MM.1S (cell line): ENCODE measurements around the gene SREBF1.

ENCODE experiments used
- DNase-seq: peaks from one replicate; pipeline ENCODE4 v3.0.0-alpha.2; 2015
- H2AFZ ChIP-seq: fragments of 300-600 bp; sonication (generic); 2 replicates; pipeline ENCODE4 v1.6.0; 2016; ENCODE audit warnings: antibody characterized with exemption, low read length
- H3F3A ChIP-seq: fragments of 300-600 bp; sonication (generic); 2 replicates; pipeline ENCODE4 v1.6.1; 2016; ENCODE audit warnings: mild to moderate bottlenecking, antibody characterized with exemption, low read length, moderate library complexity, mixed read lengths; ENCODE audit not compliant: insufficient read depth
- H3K27ac ChIP-seq: fragments of 300-600 bp; sonication (generic); 2 replicates; pipeline ENCODE4 v1.5.1; 2016; ENCODE audit warnings: mild to moderate bottlenecking, low read length
- H3K27me3 ChIP-seq: fragments of 300-600 bp; sonication (generic); replicated peaks from 2 replicates; pipeline ENCODE4 v1.6.0; 2016; ENCODE audit warnings: low read length; ENCODE audit not compliant: insufficient read depth
- H3K36me3 ChIP-seq: fragments of 300-600 bp; sonication (generic); replicated peaks from 2 replicates; pipeline ENCODE4 v1.6.1; 2016; ENCODE audit warnings: mild to moderate bottlenecking, low read length, mixed read lengths; ENCODE audit not compliant: insufficient read depth
- H3K4me1 ChIP-seq: fragments of 300-600 bp; sonication (generic); 2 replicates; pipeline ENCODE4 v1.6.1; 2016; ENCODE audit warnings: low read length, mixed read lengths
- H3K4me2 ChIP-seq: fragments of 300-600 bp; sonication (generic); 2 replicates; pipeline ENCODE4 v1.6.0; 2016; ENCODE audit warnings: low read depth, low read length
- H3K4me3 ChIP-seq: fragments of 300-600 bp; sonication (generic); 2 replicates; pipeline ENCODE4 v1.5.1; 2016; ENCODE audit warnings: low read length, mixed read lengths
- H3K79me2 ChIP-seq: fragments of 300-600 bp; sonication (generic); 2 replicates; pipeline ENCODE4 v1.6.1; 2016; ENCODE audit warnings: mixed run types, low read length, mixed read lengths
- H3K9ac ChIP-seq: fragments of 300-600 bp; sonication (generic); 2 replicates; pipeline ENCODE4 v1.6.1; 2016; ENCODE audit warnings: low read length, mixed read lengths
- H3K9me2 ChIP-seq: fragments of 300-600 bp; sonication (generic); replicated peaks from 2 replicates; pipeline ENCODE4 v1.6.1; 2016; ENCODE audit warnings: mild to moderate bottlenecking, low read length, mixed read lengths; ENCODE audit not compliant: insufficient read depth
- H3K9me3 ChIP-seq: fragments of 300-600 bp; sonication (generic); replicated peaks from 2 replicates; pipeline ENCODE4 v1.6.1; 2016; ENCODE audit warnings: mild to moderate bottlenecking, low read length, mixed read lengths; ENCODE audit not compliant: insufficient read depth
- H4K20me1 ChIP-seq: fragments of 300-600 bp; sonication (generic); 2 replicates; pipeline ENCODE4 v1.6.1; 2016; ENCODE audit warnings: mild to moderate bottlenecking, low read length, moderate library complexity, mixed read lengths; ENCODE audit not compliant: insufficient read depth
- CTCF ChIP-seq: fragments of 300-600 bp; sonication (generic); IDR thresholded peaks from 2 replicates; pipeline ENCODE4 v1.5.1; 2016; ENCODE audit warnings: antibody characterized with exemption, low read length, mixed read lengths
- EZH2 ChIP-seq: fragments of 300-600 bp; sonication (generic); optimal IDR thresholded peaks from 2 replicates; pipeline ENCODE3; 2017; ENCODE audit warnings: low read depth, mild to moderate bottlenecking, antibody characterized with exemption, low read length, mixed read lengths
- EZH2phosphoT487 ChIP-seq: fragments of 300-600 bp; sonication (generic); IDR thresholded peaks from 2 replicates; pipeline ENCODE4 v1.6.1; 2018; ENCODE audit warnings: antibody characterized with exemption, low read length

SREBF1 gene

GRCh38 chr17:17770632-17771044 is 66.1 kb downstream of the SREBF1 start:
- no peak overlapping the region for H3K4me2 ChIP-seq
- peaks cover 9% of the 10 kb centered on the region; the same call in 1 of the 2 replicates for H3K79me2 ChIP-seq
- H3K9me3 ChIP-seq: no peaks in the 10 kb centered on the region
- H3K27ac ChIP-seq: no peak overlapping the region
- H3K36me3 ChIP-seq: no peaks in the 10 kb centered on the region
- H3K9ac ChIP-seq: no peak overlapping the region
- no peak overlapping the region for H3K4me3 ChIP-seq
- DNase-seq: no peak
- H3F3A ChIP-seq: no peaks in the 10 kb centered on the region
- no peak overlapping the region for H2AFZ ChIP-seq
- H3K9me2 ChIP-seq: no peaks in the 10 kb centered on the region
- no peaks in the 10 kb centered on the region for H3K27me3 ChIP-seq
- no peak for TF ChIP-seq EZH2phosphoT487
- no peak for TF ChIP-seq EZH2
- no peak for TF ChIP-seq CTCF
- H3K4me1 ChIP-seq: no peaks in the 10 kb centered on the region
- no peaks in the 10 kb centered on the region for H4K20me1 ChIP-seq

- TF ChIP-seq CTCF: no peak
- no peak for TF ChIP-seq EZH2
- no peak for TF ChIP-seq EZH2phosphoT487
- no peak for DNase-seq
- H2AFZ ChIP-seq: no peak overlapping the region
- H3F3A ChIP-seq: no peaks in the 10 kb centered on the region
- H3K27ac ChIP-seq: no peak overlapping the region
- H3K4me3 ChIP-seq: no peak overlapping the region
- H3K4me1 ChIP-seq: no peaks in the 10 kb centered on the region
- no peaks in the 10 kb centered on the region for H4K20me1 ChIP-seq
- no peaks in the 10 kb centered on the region for H3K9me2 ChIP-seq
- no peak overlapping the region for H3K4me2 ChIP-seq
- H3K79me2 ChIP-seq: peaks cover 14% of the 10 kb centered on the region; the same call in 1 of the 2 replicates
- no peaks in the 10 kb centered on the region for H3K9me3 ChIP-seq
- H3K27me3 ChIP-seq: no peaks in the 10 kb centered on the region
- H3K36me3 ChIP-seq: no peaks in the 10 kb centered on the region
- H3K9ac ChIP-seq: no peak overlapping the region
Observed at GRCh38 chr17:17769869-17770631, 66.7 kb downstream of the SREBF1 start.

- Histone ChIP-seq H3K27ac (no peak overlapping the region), H2AFZ (no peak overlapping the region), H3K9ac (no peak overlapping the region), H3K4me3 (no peak overlapping the region), H3K79me2 (peaks cover 14% of the 10 kb centered on the region; the same call in 1 of the 2 replicates), H3K4me1 (no peaks in the 10 kb centered on the region), H3K9me3 (no peaks in the 10 kb centered on the region), H3K9me2 (no peaks in the 10 kb centered on the region), H3K4me2 (no peak overlapping the region), H3K36me3 (no peaks in the 10 kb centered on the region), H4K20me1 (no peaks in the 10 kb centered on the region), H3F3A (no peaks in the 10 kb centered on the region), H3K27me3 (no peaks in the 10 kb centered on the region)
- no peak for TF ChIP-seq EZH2phosphoT487
- no peak for TF ChIP-seq CTCF
- no peak for TF ChIP-seq EZH2
- DNase-seq: no peak
Observed at GRCh38 chr17:17768424-17769088, 68.2 kb downstream of the SREBF1 start.
